Superior temporal gyrus (tissue), 1 donor: ENCODE measurements around the gene CDH12.
"Not testable (repeated sequence)": the region's sequence is repeated elsewhere in the genome, so short reads cannot be mapped to it uniquely, and the experiment has no call there.

Source experiments
- DNase-seq: peaks from one replicate; pipeline ENCODE4 v3.0.0-alpha.2; 2016; ENCODE audit errors: extremely low spot score

The CDH12 gene

DNA sequence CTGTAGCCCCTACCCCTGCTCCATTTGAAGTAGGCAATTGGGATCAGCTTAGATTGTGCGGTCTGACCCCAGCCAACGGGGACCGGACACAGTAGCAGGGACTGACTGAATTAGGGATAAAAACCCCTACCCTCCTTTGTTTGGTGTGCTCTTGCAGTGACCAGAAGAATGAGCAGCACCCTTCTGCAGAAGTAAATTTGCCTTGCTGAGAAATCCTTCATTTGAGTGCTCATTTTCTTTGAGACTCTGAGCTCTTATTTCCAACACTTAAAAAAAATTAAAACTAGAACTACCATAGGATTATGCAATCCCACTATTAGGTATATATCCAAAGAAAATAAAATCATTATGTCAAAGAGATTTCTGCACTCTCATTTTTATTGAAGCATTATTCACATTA, 560.0 kb downstream of the CDH12 start:
- no peak for DNase-seq

DNA sequence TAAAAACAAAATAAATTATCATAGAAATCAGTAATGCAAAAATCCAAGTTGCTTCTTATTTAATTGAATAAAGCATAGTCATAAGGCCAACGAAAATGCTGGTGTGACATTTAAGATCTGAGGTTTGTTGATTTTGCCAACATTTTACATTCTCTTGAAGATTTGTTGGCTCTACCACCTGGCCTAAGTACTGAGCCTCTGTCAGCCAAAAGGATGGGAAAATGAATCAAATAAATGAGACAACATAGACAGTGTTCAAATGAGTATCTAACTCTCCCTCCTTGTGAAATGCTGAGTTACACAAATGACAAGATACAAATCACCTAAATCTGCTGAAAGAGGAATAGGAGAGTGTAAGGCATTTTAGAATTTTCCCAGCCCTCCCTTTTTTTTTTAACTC, 575.0 kb downstream of the CDH12 start:
- no peak for DNase-seq

DNA sequence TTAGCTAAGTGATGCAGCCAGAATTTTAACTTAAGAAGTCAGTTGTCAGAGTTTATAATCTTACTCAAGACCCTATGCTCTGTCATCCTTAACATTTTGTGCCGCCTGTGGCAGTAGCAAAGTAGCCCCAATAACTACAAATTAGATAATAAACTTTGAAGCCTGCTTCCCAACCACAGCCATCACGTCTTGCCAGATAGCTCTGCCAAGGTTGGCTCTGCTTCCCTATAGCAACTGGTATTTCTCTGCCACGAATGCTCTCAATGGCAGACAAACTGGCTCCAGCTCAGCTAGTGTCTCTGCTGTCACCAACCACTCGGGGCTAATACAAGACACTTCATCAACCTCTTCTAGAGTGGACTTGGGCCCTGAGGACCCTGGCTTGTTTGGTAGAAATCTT, 576.1 kb downstream of the CDH12 start:
- no peak for DNase-seq

DNA sequence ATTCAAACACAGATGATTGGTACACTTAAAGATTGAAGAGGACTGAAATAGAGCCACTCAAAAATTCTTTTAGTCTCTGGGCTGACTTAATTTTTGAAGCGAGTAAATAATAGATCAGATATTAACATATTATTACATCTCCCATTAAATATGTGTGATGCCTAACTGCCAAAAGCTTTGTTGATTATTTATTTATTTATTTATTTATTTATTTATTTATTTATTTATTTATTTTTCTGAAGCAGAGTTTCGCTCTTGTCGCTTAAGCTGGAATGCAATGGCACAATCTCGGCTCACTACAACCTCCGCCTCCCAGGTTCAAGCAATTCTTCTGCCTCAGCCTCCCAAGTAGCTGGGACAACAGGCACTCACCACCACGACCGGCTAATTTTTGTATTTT, 587.3 kb downstream of the CDH12 start:
- not testable (repeated sequence) for DNase-seq

DNA sequence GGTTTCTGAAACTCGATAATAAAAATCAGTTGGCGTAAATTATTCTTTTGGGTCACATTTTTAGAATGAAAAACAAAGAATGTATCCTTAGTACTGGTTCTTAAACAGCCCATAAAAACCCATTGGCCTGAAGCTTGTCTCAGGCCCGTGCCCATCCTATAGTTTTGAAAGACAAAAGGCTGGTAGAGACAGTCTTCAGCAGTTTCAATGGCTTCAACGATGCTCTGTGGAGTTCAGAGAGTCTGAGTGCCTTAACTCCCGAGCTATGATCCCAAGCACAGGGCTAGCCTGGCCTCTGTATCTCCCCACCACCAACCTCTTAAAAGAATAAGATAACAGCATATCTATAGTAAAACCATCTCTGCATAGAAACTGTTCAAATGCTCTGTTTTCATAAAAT, 595.0 kb downstream of the CDH12 start:
- DNase-seq: no peak

DNA sequence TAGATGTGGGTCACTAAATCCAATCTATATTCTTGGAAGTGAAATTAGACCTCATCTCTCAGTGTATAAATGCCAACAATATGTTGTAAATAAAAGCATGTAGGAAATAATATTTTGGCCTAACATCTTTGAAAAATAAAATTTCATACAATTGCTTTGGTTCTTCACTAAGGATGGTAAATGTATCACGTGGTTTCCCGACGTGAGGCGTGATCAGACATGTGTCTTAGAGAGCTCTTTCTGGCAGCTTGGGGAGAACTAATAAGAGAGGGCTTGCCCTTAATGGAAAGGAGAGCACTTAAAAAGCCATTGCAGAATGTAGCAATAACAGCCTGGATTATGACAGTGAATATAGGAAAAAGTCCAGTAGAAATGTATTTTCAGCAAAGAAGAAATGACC, 602.6 kb downstream of the CDH12 start:
- DNase-seq: no peak

DNA sequence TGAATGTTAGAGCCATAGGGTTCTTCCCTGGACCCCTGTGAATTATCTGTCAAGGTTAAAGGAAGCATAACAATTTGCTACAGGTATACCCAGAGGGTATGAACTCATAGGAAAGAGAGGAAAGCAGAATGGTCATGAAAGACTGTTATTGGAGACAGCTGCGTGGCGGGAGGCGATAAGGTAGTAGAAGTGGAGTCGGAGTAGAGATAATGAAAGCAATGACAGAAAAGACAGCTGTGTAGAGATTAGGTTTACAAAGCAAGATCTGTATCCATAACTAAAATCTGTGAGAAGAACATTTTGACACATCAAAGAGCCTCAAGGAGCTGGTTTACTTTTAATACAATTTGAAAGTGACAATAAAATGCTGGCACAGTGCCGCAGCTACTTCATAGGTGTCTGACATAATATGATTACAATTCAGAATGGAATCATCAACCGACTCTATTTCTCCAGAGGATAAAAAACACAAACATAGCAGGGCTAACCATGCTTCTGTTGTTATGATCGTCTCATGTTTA, 603.9 kb downstream of the CDH12 start:
- no peak for DNase-seq

DNA sequence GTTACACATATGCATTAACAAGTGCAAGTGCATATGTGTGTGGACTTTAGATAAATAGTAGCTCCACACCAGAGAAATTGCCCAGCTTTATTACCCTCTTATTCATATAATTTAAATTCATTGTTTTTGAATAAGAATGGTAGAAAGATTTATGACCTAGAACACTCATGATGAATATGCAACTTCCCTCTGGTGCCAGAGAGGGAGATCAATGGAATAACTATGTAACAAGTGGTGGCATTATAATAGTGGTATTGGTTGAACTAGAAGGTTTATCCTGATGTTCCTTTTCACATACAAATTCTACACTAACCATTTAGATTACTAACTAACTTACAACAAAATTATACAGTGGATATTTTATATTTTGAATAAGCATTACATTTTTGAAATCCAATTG, 607.4 kb downstream of the CDH12 start:
- DNase-seq: no peak

DNA sequence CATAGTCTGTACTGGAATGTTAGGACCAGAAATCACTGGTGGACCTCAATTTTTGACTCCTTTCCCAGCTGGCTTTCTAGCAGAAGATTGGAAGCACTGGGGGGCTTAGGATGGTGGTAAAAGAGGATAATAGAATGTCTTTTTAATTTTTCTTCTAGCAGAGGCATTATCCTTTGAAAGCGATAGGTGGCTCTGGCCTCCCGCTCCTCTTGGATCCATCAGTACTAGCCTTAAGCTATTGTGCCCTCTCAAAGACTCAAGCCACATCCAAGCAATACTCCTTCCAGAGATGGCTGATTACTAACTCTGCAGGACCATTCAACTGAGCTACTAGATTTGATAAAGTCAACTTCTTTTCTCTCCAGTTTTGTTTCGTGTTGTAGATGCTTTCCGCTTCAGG, 610.6 kb downstream of the CDH12 start:
- DNase-seq: no peak

DNA sequence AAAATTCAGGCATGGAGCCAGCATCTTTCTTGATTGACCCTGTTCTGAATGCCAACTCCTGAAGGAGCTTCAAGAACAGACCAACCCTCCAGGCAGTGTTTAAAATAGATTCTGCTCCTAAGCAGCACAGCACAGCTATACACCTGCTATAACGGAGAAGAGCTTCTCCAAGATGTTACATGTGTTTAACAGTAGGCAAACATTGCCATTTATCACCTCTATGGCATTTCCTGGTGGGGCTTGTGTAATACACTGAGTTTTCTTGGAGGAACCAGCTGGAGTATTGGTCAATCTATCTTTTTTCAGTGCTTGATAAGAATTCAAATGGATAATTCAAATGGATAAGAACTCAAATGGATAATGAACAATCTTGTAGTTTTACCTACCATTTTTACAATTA, 615.1 kb downstream of the CDH12 start:
- DNase-seq: no peak

DNA sequence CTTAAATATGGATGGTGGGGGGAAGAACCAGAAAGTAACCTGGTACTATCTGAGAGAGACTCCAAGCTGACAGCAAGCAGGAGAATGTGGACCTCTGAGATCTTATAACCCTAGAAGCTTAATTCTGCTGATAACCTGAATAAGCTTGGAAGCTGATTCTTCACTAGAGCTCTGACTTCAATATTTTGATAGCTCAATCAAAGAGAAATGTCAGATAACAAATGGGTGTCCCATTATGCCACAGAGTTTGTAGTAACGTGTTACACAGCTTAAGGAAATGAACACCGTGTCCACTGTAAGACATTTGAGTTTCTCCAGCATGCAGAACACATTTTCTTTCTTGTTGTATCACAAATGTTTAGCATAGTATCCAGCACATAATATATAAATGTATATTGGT, 626.7 kb downstream of the CDH12 start:
- no peak for DNase-seq

DNA sequence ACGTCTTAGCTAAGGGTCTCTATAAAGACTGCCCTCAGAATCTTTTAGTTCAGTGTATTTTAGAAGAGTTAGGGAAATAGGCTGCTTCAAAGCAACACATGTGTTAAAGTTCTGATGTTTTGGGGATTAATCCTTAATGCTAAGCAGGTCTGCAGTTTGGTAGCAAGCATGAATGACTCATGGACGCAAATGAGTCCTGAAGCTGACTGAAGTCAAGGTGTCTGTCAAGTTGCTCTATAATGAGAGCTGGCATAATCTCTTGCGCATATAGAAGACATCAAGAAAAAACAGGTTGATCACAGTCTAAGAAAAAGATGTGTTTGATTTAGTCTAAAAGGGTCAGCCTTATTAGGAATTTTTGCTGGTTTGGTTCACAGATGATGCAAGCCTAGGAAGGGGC, 630.1 kb downstream of the CDH12 start:
- DNase-seq: no peak

DNA sequence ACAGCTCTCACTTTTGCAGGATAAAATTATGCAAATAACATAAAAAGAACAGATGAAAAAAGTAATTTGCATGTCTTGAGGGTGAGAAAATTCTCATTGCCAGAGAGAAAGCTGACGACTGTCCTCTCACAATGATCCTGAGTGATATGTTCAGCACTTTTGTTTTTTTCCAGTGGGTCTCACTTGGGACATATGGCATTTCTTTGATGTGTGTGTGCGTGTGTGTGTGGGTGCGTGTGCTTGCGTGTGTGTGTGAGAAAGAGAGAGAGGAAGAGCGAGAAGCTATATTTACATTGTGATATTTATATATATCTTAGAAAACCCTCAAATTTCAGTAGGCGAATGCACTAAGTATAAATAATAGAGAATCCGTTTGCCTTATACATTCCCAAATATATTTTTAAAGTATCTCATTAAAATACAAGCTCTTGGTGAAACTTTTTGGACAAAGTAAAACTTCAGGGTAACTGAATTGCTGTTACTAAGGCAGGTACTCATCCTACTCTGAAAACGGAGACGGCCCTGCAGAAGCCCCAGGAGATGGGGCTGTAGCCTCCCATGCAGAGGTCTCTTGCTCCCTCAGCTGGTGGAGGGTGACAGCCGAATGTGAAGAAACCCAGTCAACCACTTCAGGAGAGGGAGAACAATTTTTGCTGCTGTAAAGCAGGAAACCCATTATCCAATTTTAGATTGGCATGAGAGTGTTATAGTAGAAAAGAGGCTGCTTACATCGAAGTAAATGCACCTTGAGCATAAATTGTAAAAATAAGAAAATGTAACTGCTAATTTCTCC, 639.2 kb downstream of the CDH12 start:
- DNase-seq: not testable (repeated sequence)

DNA sequence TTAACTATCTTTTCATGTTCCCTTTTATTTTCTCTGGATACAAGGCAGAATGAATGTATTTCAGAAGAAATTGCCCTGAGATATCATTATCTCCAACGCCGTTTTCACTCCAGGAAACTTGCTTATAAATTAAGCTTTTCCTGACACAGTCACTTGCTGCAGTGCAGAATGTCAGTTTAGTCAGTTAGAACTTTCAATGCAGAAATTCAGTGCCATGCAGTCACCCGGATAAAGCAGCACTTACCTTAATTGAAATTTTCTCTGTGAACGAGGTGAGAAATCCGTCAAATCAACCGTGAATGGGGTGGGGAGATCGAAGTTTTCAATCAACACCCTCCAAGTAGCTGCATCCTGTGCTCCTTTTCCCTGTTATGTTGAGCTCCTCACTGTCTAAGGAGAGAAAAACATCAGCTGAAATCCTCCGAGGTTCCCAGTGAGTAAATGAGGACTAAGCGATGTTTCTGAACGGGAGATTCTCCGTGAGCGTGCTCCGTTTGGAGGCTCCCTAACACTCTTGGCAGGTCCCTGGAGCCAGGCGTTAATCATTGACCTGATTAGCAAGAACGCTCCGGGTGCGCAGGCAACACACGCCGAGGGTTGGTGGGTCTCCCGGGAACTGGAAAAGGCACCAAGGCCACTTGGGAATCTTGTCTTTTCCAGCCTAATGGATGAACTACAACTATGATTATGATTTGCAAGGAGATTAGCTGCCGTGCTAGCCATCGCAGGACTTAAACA, 640.7 kb downstream of the CDH12 start:
- DNase-seq: not testable (repeated sequence)

DNA sequence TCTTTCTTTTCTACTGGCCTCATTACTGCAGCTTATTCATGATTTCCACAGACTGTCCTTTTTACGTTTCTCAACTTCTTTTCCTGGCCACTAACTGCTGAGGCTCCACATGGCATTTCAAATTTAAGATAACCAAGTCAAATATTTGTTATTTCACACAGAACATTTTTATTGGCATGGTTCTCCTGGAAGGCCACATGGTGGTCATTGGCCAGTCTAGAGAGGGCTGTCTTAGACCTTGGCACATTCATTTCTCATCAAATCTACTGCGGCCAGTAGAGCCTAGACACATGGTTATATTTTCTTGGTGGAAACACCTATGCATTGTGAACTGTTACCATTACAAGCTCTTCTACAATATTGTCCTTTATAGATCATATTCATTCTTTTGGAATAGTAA, 644.7 kb downstream of the CDH12 start:
- not testable (repeated sequence) for DNase-seq

DNA sequence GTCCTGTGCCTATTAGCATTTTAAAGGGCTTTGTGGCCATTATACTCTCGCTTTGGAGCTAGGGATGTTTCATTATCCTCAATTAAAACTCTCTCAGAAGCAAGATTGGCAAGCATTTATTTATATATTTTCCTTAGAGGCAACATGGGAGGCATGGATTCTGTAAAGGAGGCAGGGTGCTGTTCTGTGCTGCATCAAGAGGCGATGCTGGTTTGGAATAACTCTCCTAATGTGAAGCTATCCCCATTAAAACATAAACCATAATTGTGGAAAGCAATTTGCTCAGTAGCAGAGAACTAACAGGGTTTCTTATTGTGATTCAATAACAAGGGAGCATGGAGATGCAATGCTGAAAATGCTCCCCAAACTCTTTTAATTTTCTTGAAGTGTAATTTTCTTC, 664.5 kb downstream of the CDH12 start:
- not testable (repeated sequence) for DNase-seq

DNA sequence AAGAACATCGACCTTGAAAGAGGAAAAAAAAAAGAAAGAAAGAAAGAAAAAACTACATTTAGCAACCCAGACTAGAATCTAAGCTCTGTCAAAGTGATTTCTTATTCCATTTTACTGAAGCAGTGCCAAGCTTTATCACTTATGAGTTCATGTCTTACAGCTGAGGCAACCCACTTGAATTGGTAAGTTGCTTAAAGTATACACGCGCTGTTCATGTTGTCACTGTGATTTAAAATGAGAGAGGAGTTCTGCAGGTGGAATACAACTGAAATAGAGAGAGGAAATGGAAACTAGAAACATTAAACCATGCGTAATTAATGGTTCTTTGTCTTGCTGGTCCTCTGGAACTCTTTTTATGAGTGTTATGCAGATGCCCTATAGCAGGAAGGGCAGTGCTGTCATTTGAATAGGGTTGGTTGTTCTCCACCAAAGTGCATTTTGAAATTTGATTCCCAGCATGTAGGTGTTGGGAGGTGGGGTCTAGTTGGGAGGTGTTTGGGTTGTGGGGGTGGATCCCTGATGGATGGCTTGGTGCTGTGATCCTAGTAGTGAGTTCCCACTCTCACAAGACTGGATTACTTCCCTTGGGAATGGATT, 665.4 kb downstream of the CDH12 start:
- DNase-seq: not testable (repeated sequence)

DNA sequence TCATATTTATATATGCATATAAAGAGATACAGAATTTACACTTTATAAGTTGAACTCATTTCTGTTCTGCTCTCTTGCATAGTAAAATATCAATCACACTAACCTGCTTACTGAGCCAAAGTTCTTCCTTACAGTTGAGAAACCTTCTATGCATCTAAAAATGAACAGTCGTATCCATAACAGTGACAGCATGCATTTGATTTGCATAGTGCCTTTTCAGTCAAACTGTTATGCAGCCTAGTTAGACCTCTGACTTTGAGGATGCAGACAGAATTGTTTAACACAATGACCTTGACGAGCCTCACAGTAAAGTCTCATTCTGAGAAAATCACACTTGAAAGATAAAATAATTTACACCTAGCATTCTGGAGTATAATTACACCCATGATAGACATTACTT, 683.9 kb downstream of the CDH12 start:
- DNase-seq: not testable (repeated sequence)

DNA sequence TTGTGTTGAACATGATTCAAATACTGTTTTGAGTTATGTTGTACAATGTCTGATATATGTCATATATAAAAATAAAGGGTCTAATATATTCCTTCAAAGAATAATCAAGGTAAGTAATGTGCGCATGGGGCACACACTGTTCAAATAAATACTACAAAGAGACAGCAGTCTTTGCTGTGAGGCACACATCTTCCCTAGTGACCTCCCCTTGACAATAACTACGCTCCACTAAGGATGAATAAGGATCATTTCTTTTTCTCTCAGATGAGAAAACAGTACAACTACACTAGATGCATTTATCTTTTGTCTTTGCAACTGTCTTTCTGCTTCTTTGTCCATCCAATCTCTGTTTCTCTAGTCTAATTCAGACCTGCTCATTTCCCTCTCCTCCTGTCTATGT, 684.4 kb downstream of the CDH12 start:
- DNase-seq: not testable (repeated sequence)

DNA sequence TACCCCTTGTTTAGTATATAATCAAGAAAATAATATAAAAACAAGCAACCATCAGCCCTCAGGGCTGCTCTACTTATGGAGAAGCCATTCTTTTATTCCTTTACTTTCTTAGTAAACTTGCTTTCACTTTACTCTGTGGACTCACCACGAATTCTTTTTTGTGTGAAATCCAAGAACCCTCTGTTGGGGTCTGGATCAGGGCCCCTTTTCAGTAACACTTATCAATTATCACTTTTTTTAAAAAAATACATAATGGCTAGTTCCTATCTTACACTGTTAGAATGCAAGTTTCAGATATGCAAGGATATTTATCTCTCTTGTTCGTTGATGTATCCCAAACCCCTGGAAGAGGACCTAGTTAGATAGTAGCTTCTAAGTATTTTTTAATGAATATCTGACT, 687.2 kb downstream of the CDH12 start:
- DNase-seq: not testable (repeated sequence)

DNA sequence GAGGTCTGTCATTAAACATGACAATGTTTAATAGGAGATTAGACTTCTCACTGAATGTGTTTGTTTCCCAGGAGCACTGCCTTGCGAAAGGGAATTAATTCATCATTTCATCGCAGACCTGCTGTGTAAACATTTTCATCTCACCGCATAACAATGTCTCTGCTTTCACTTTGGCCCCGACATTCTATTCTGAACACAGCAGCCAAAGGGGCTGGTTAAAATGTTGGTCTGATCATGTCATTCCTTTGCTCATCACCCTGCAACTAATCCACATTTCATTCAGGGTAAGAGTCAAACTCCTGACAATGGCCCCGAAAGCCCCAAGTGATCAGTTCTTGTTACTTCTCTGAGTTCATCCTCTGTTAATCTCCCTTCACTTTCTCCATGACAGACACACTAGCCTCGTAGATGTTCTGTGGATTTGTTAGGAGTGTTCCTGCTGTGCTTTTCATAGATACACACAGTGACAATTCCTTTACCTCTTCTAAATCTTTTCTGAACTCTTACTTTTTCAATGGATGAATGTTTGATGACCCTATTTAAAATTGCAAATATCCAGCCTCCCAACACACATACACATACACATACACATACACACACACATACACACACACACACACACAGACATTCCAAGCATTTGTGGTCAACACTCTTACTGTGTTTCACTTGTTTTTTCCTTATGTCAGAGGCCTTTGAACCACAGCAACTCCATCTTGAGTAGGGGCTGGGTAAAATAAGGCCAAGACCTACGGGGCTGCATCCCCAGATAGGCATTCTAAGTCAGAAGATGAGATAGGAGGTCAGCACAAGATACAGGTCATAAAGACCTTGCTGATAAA, 688.0 kb downstream of the CDH12 start:
- not testable (repeated sequence) for DNase-seq

DNA sequence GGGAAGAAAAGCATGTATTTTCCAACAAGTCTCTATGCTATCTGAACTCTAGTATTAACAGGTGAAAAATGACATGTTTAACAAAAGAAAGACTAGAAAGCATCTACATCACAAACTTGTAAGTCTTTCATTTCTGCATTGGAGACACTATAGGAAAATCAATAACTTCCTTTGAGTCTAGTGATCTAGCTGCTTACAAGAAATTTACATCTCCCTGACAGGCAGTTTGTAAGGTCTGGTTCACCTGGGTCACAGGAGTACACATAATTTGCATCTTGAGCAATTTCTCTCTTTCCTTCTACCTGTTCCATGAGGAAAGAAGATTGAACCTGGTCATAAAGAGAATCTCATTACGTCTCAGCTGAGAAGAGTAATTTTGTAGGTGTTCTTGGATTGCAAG, 696.2 kb downstream of the CDH12 start:
- not testable (repeated sequence) for DNase-seq
